HepG2 (cell line): ENCODE measurements around the gene SH3GLB2. TPM values are rescaled to one million over a fixed set of nuclear protein-coding genes. Genes with fewer than 3 reads are reported as not detected.

Source experiments
- ATF5 ChIP-seq: sonication (generic); formaldehyde crosslinking; IDR thresholded peaks from 2 replicates; pipeline ENCODE4 v1.4.0; 2020; ENCODE audit warnings: mild to moderate bottlenecking, low read depth, missing genetic modification reagents
- ELK4 ChIP-seq: sonication (generic); formaldehyde crosslinking; IDR thresholded peaks from 2 replicates; pipeline ENCODE4 v1.9.0; 2021; ENCODE audit warnings: missing genetic modification reagents, borderline replicate concordance
- FOXA3 ChIP-seq: IDR thresholded peaks from 2 replicates; pipeline ENCODE4 v1.6.1; 2016; ENCODE audit warnings: missing genetic modification reagents, missing compliant biosample characterization
- FOXK1 ChIP-seq: sonication (generic); formaldehyde crosslinking; IDR thresholded peaks from 2 replicates; pipeline ENCODE4 v1.4.0; 2020; ENCODE audit warnings: low read depth, missing genetic modification reagents, borderline replicate concordance
- FOXO1 ChIP-seq: sonication (generic); formaldehyde crosslinking; IDR thresholded peaks from 2 replicates; pipeline ENCODE4 v1.4.0; 2020; ENCODE audit warnings: missing genetic modification reagents
- GMEB2 ChIP-seq: IDR thresholded peaks from 2 replicates; pipeline ENCODE4 v1.6.1; 2016; ENCODE audit warnings: missing biosample characterization, missing genetic modification reagents, low read depth
- GZF1 ChIP-seq: sonication (generic); formaldehyde crosslinking; IDR thresholded peaks from 2 replicates; pipeline ENCODE4 v1.5.1; 2020; ENCODE audit warnings: mild to moderate bottlenecking, missing genetic modification reagents
- IKZF1 ChIP-seq: fragments of 450-650 bp; IDR thresholded peaks from 2 replicates; pipeline ENCODE4 v1.7.1; 2016
- IKZF4 ChIP-seq: sonication (generic); formaldehyde crosslinking; IDR thresholded peaks from 2 replicates; pipeline ENCODE4 v1.5.1; 2020; ENCODE audit warnings: borderline replicate concordance, mild to moderate bottlenecking, low read depth, missing genetic modification reagents; ENCODE audit errors: not compliant biosample characterization
- NFYC ChIP-seq: IDR thresholded peaks from 2 replicates; pipeline ENCODE4 v1.6.1; 2016; ENCODE audit warnings: missing genetic modification reagents, missing compliant biosample characterization
- SRSF9 ChIP-seq: fragments of 200-400 bp; formaldehyde crosslinking; IDR thresholded peaks from 2 replicates; pipeline ENCODE4 v1.6.1; 2018; ENCODE audit warnings: borderline replicate concordance, mild to moderate bottlenecking, low read depth, low read length; ENCODE audit not compliant: insufficient read depth, poor library complexity, severe bottlenecking
- TBL1XR1 ChIP-seq: fragments of 150-350 bp; IDR thresholded peaks from 2 replicates; pipeline ENCODE4 v1.6.1; 2014; ENCODE audit warnings: borderline replicate concordance, low read length; ENCODE audit not compliant: partially characterized antibody
- ZFP1 ChIP-seq: IDR thresholded peaks from 2 replicates; pipeline ENCODE4 v1.6.1; 2016
- ZNF260 ChIP-seq: sonication (generic); formaldehyde crosslinking; IDR thresholded peaks from 2 replicates; pipeline ENCODE4 v1.4.0; 2020; ENCODE audit warnings: missing genetic modification reagents, low read depth, mild to moderate bottlenecking, borderline replicate concordance
- ZNF652 ChIP-seq: IDR thresholded peaks from 2 replicates; pipeline ENCODE4 v1.6.1; 2016; ENCODE audit warnings: low read depth, borderline replicate concordance
- ZNF670 ChIP-seq: sonication (generic); formaldehyde crosslinking; IDR thresholded peaks from 2 replicates; pipeline ENCODE4 v1.8.0; 2022; ENCODE audit warnings: mild to moderate bottlenecking, missing genetic modification reagents, borderline replicate concordance
- ZNF800 ChIP-seq: sonication (generic); formaldehyde crosslinking; IDR thresholded peaks from 2 replicates; pipeline ENCODE4 v1.4.0; 2020; ENCODE audit warnings: missing genetic modification reagents
- ZNF891 ChIP-seq: sonication (generic); formaldehyde crosslinking; IDR thresholded peaks from 2 replicates; pipeline ENCODE4 v1.5.0; 2020; ENCODE audit warnings: mild to moderate bottlenecking, missing genetic modification reagents
- polyA plus RNA-seq, 8 experiments: library from polyadenylated mRNA; depleted of rRNA in 3 of 8; stranded (reverse) in 7 of 8; unstranded in 1 of 8; fragments of >200 nt; fragmentation: Illumina TruSeq in 4 of 8; extraction: Trizol in 4 of 8; gene quantifications; 2 replicates each; pipeline versions ENCODE4 v1.2.1 to v1.2.3, GENCODE V29; 2011 to 2016; ENCODE audit warnings: low read depth in 4 of 8, missing spikeins in 1 of 8, mixed read lengths in 1 of 8; ENCODE audit not compliant: insufficient read depth in 1 of 8
- total RNA-seq, 5 experiments: library from RNA; depleted of rRNA; stranded (reverse); fragments of >200 nt; fragmentation: Illumina TruSeq; extraction: Trizol; gene quantifications; 2 replicates each; pipeline ENCODE4 v1.2.3, GENCODE V29; 2016; ENCODE audit warnings: low read depth in 1 of 5
- TF ChIP-seq, protein P1 (sequence below): IDR thresholded peaks from 2 replicates; pipeline ENCODE4 v1.6.1; 2016
- TF ChIP-seq, protein P2 (sequence below): sonication (generic); formaldehyde crosslinking; IDR thresholded peaks from 2 replicates; pipeline ENCODE4 v1.4.0; 2020; ENCODE audit warnings: mild to moderate bottlenecking, low read depth, missing genetic modification reagents

SH3GLB2 gene
- total and polyA plus RNA-seq, 2 of the 13 experiments (the other 11 are each of a cell fraction or from before 2014, with no cell fraction given): 24.0 to 40.6 TPM

GRCh38 chr9:129036923-129037766 is 9.0 kb upstream of the SH3GLB2 start (continued):
- no peak for TF ChIP-seq ZNF800
- TF ChIP-seq, protein P1, sequence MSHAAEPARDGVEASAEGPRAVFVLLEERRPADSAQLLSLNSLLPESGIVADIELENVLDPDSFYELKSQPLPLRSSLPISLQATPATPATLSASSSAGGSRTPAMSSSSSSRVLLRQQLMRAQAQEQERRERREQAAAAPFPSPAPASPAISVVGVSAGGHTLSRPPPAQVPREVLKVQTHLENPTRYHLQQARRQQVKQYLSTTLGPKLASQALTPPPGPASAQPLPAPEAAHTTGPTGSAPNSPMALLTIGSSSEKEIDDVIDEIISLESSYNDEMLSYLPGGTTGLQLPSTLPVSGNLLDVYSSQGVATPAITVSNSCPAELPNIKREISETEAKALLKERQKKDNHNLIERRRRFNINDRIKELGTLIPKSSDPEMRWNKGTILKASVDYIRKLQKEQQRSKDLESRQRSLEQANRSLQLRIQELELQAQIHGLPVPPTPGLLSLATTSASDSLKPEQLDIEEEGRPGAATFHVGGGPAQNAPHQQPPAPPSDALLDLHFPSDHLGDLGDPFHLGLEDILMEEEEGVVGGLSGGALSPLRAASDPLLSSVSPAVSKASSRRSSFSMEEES (CRISPR knock-in tag): no peak
- TF ChIP-seq ZNF652: no peak
- no peak for TF ChIP-seq ZNF260 (CRISPR knock-in tag)
- TF ChIP-seq GZF1 (CRISPR knock-in tag): no peak
- TF ChIP-seq GMEB2: no peak
- no peak for TF ChIP-seq TBL1XR1
- no peak for TF ChIP-seq NFYC (CRISPR knock-in tag)
- no peak for TF ChIP-seq ATF5 (CRISPR knock-in tag)
- no peak for TF ChIP-seq ELK4 (CRISPR knock-in tag)
- no peak for TF ChIP-seq ZNF670 (CRISPR knock-in tag)
- TF ChIP-seq ZNF891 (CRISPR knock-in tag): no peak
- no peak for TF ChIP-seq FOXO1 (CRISPR knock-in tag)
- no peak for TF ChIP-seq FOXK1 (CRISPR knock-in tag)
- TF ChIP-seq SRSF9: no peak
- no peak for TF ChIP-seq IKZF1
- no peak for TF ChIP-seq IKZF4 (CRISPR knock-in tag)
- TF ChIP-seq FOXA3 (CRISPR knock-in tag): no peak
- TF ChIP-seq, protein P2, sequence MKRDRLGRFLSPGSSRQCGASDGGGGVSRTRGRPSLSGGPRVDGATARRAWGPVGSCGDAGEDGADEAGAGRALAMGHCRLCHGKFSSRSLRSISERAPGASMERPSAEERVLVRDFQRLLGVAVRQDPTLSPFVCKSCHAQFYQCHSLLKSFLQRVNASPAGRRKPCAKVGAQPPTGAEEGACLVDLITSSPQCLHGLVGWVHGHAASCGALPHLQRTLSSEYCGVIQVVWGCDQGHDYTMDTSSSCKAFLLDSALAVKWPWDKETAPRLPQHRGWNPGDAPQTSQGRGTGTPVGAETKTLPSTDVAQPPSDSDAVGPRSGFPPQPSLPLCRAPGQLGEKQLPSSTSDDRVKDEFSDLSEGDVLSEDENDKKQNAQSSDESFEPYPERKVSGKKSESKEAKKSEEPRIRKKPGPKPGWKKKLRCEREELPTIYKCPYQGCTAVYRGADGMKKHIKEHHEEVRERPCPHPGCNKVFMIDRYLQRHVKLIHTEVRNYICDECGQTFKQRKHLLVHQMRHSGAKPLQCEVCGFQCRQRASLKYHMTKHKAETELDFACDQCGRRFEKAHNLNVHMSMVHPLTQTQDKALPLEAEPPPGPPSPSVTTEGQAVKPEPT: no peak
- no peak for TF ChIP-seq ZFP1 (CRISPR knock-in tag)
